BE2C (cell line): ENCODE results near the gene SPIB.

ENCODE experiments used
- DNase-seq: peaks from one replicate; pipeline ENCODE4 v3.0.0-alpha.2; 2020
- H3K27me3 ChIP-seq: fragments of 250-450 bp; sonication (Bioruptor Pico); 2 replicates; pipeline ENCODE4 v1.5.1; 2020; ENCODE audit warnings: mild to moderate bottlenecking
- H3K36me3 ChIP-seq: fragments of 250-450 bp; sonication (Bioruptor Pico); 2 replicates; pipeline ENCODE4 v1.5.1; 2020; ENCODE audit warnings: mild to moderate bottlenecking
- H3K4me1 ChIP-seq: fragments of 250-450 bp; sonication (Bioruptor Pico); 2 replicates; pipeline ENCODE4 v1.5.1; 2020
- H3K4me3 ChIP-seq: 2 replicates; pipeline ENCODE4 v1.5.1; 2011; ENCODE audit warnings: low read depth, low read length
- H3K9me3 ChIP-seq: fragments of 250-450 bp; sonication (Bioruptor Pico); 2 replicates; pipeline ENCODE4 v1.5.1; 2020
- CTCF ChIP-seq: IDR thresholded peaks from 2 replicates; pipeline ENCODE4 v1.5.1; 2012; ENCODE audit warnings: mild to moderate bottlenecking, low read depth, low read length

SPIB gene

GRCh38 chr19:50413096-50413495 is 5.6 kb upstream of the SPIB start:
- H3K36me3 ChIP-seq, result peaks cover 28% of the 10 kb centered on the region
- no peak for DNase-seq
- no peaks in the 10 kb centered on the region for H3K27me3 ChIP-seq
- no peak for TF ChIP-seq CTCF
- no peaks in the 10 kb centered on the region; the same call in 1 of the 2 replicates for H3K4me1 ChIP-seq
- H3K4me3 ChIP-seq, result no peak overlapping the region
- H3K9me3 ChIP-seq, result no peaks in the 10 kb centered on the region; the same call in 1 of the 2 replicates

GRCh38 chr19:50413531-50413930 is 5.2 kb upstream of the SPIB start:
- Histone ChIP-seq H3K4me3 (no peak overlapping the region), H3K4me1 (no peaks in the 10 kb centered on the region; the same call in 1 of the 2 replicates), H3K27me3 (no peaks in the 10 kb centered on the region), H3K9me3 (no peaks in the 10 kb centered on the region; the same call in 1 of the 2 replicates), H3K36me3 (peaks cover 28% of the 10 kb centered on the region)
- no peak for TF ChIP-seq CTCF
- DNase-seq, result no peak

GRCh38 chr19:50414864-50415660 is 3.7 kb upstream of the SPIB start:
- Histone ChIP-seq H3K4me1 (no peaks in the 10 kb centered on the region; the same call in 1 of the 2 replicates), H3K36me3 (peaks cover 22% of the 10 kb centered on the region), H3K9me3 (no peaks in the 10 kb centered on the region; the same call in 1 of the 2 replicates), H3K4me3 (no peak overlapping the region), H3K27me3 (no peaks in the 10 kb centered on the region)
- peak; percentile 85 for DNase-seq
- TF ChIP-seq CTCF, result peak; percentile 79

GRCh38 chr19:50415661-50416033 is 3.1 kb upstream of the SPIB start:
- peaks cover 22% of the 10 kb centered on the region for H3K36me3 ChIP-seq
- H3K4me1 ChIP-seq, result no peaks in the 10 kb centered on the region; the same call in 1 of the 2 replicates
- DNase-seq, result no peak

GRCh38 chr19:50416034-50416977 is 2.4 kb upstream of the SPIB start:
- no peak for DNase-seq
- Histone ChIP-seq H3K36me3 (peaks cover 22% of the 10 kb centered on the region), H3K9me3 (no peaks in the 10 kb centered on the region; the same call in 1 of the 2 replicates), H3K27me3 (no peaks in the 10 kb centered on the region), H3K4me1 (no peaks in the 10 kb centered on the region; the same call in 1 of the 2 replicates), H3K4me3 (no peak overlapping the region)
- no peak for TF ChIP-seq CTCF

More at GRCh38 chr19:50415661-50416033, 3.1 kb upstream of the SPIB start:
- H3K4me3 ChIP-seq, result no peak overlapping the region
- no peak for TF ChIP-seq CTCF
- no peaks in the 10 kb centered on the region for H3K27me3 ChIP-seq
- no peaks in the 10 kb centered on the region; the same call in 1 of the 2 replicates for H3K9me3 ChIP-seq
